A549 (cell line): ENCODE data around the gene CEMIP2.

Experiments used
- CBX8 ChIP-seq: fragments of 200-600 bp; sonication (generic); IDR thresholded peaks from 2 replicates; pipeline ENCODE4 v1.6.1; 2016
- CHD4 ChIP-seq: fragments of 200-600 bp; sonication (generic); IDR thresholded peaks from 2 replicates; pipeline ENCODE4 v1.6.1; 2016; ENCODE audit warnings: antibody characterized with exemption, mild to moderate bottlenecking, borderline replicate concordance
- CTCF ChIP-seq: fragments of >200 bp; sonication (Bioruptor Twin); formaldehyde crosslinking; IDR thresholded peaks from 3 replicates; pipeline ENCODE4 v1.5.1; 2016
- ELK1 ChIP-seq: fragments of 150-350 bp; IDR thresholded peaks from 2 replicates; pipeline ENCODE4 v1.6.1; 2014; ENCODE audit warnings: low read depth, mild to moderate bottlenecking, low read length
- EP300 ChIP-seq, 2 experiments: fragments of >200 bp; sonication (Bioruptor Twin); formaldehyde crosslinking; IDR thresholded peaks; 2 replicates in 1 of 2; 3 replicates in 1 of 2; pipeline ENCODE4 v1.6.1; 2016 to 2017
- HDAC2 ChIP-seq: fragments of 200-600 bp; sonication (generic); IDR thresholded peaks from 2 replicates; pipeline ENCODE4 v1.6.1; 2016
- HOXA7 ChIP-seq: fragments of 250-450 bp; sonication (Bioruptor Pico); IDR thresholded peaks from 2 replicates; pipeline ENCODE4 v1.5.0; 2020; ENCODE audit warnings: mild to moderate bottlenecking, moderate library complexity
- NFE2L2 ChIP-seq: fragments of 150-350 bp; conservative IDR thresholded peaks from 2 replicates; pipeline ENCODE4 v1.6.1; 2014; ENCODE audit warnings: low read length
- POLR2A ChIP-seq: IDR thresholded peaks from 2 replicates; pipeline ENCODE4 v1.6.1; 2012; ENCODE audit warnings: mild to moderate bottlenecking, low read length

GRCh38 chr9:71729816-71730526 lies 38.3 kb downstream of the CEMIP2 start:
- TF ChIP-seq CTCF (no peak), CHD4 (no peak), CBX8 (no peak), POLR2A (no peak), EP300 (IDR thresholded peaks at IDR 0.05) (no peak), HDAC2 (no peak), NFE2L2 (no peak), ELK1 (no peak), HOXA7 (no peak)
